ENCODE measurements around the gene DAP. TPM values are rescaled to one million over a fixed set of nuclear protein-coding genes. Genes with fewer than 3 reads are reported as not detected.

Gene DAP
- total RNA-seq, 1 donor from 2014 or later, result 11.8 TPM

DNA sequence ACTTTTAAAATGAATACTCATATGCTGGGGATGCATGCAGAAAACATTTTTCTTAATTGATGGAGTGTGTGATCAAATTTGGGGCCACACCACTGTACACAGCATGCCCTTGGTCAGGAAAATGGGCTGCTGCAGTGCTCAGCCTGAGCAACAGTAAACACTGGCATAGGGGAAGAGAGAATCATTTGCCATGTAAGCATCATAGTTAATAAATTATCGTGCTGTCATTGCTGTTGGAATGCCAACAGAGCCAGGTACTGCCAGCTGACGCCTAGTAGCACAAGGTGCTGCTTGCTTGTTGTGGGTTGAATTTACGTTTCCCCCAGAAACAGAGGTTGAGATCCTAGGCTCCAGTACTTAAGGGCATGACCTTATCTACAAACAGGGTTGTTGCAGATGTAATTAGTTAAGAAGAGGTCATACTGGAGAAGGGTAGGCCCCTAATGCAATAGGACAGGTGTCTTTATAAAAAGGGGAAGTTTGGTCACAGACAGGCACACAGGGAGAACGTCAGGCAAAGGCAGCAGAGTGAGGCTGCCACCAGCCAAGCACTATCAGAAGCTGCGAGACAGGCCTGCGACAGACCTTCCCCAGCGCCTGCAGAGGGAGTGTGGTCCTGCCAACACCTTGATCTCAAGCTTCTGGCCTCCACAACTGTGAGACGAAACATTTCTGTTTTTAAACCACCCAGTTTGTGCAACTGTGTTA, 25.3 kb downstream of the DAP start:
- Histone ChIP-seq H3K36me3 (ENCODE audit: control insufficient read depth, insufficient read depth, low read length) (peaks cover 3% of the 10 kb centered on the region), H3K4me3 (ENCODE audit: low read depth, low read length) (no peak overlapping the region), H3K27me3 (ENCODE audit: control insufficient read depth, insufficient read depth, low read length) (no peaks in the 10 kb centered on the region)
- DNase-seq (ENCODE audit: low read depth), result no peak
- TF ChIP-seq, protein P1, sequence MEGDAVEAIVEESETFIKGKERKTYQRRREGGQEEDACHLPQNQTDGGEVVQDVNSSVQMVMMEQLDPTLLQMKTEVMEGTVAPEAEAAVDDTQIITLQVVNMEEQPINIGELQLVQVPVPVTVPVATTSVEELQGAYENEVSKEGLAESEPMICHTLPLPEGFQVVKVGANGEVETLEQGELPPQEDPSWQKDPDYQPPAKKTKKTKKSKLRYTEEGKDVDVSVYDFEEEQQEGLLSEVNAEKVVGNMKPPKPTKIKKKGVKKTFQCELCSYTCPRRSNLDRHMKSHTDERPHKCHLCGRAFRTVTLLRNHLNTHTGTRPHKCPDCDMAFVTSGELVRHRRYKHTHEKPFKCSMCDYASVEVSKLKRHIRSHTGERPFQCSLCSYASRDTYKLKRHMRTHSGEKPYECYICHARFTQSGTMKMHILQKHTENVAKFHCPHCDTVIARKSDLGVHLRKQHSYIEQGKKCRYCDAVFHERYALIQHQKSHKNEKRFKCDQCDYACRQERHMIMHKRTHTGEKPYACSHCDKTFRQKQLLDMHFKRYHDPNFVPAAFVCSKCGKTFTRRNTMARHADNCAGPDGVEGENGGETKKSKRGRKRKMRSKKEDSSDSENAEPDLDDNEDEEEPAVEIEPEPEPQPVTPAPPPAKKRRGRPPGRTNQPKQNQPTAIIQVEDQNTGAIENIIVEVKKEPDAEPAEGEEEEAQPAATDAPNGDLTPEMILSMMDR (IDR thresholded peaks at IDR 0.05; ENCODE audit: insufficient read depth, low read length, severe bottlenecking), result no peak
- no peak for FAIRE-seq

GRCh38 chr5:10734832-10735523, 26.1 kb downstream of the DAP start:
- H3K4me3 ChIP-seq (ENCODE audit: low read depth, low read length), result no peak overlapping the region
- H3K27me3 ChIP-seq (ENCODE audit: control insufficient read depth, insufficient read depth, low read length), result no peaks in the 10 kb centered on the region
- TF ChIP-seq, protein P1 (IDR thresholded peaks at IDR 0.05; ENCODE audit: insufficient read depth, low read length, severe bottlenecking), result no peak
- H3K36me3 ChIP-seq (ENCODE audit: control insufficient read depth, insufficient read depth, low read length), result peaks cover 3% of the 10 kb centered on the region
- no peak for DNase-seq (ENCODE audit: low read depth)
- FAIRE-seq, result no peak

- FAIRE-seq (no peak), DNase-seq (ENCODE audit: low read depth) (no peak)
- Histone ChIP-seq H3K27me3 (ENCODE audit: control insufficient read depth, insufficient read depth, low read length) (no peaks in the 10 kb centered on the region), H3K36me3 (ENCODE audit: control insufficient read depth, insufficient read depth, low read length) (peaks cover 3% of the 10 kb centered on the region), H3K4me3 (ENCODE audit: low read depth, low read length) (no peak overlapping the region)
- TF ChIP-seq, protein P1 (IDR thresholded peaks at IDR 0.05; ENCODE audit: insufficient read depth, low read length, severe bottlenecking), result no peak
These were observed 26.9 kb downstream of the DAP start for GRCh38 chr5:10734037-10734709.

- Histone ChIP-seq H3K4me3 (ENCODE audit: low read depth, low read length) (no peak overlapping the region), H3K36me3 (ENCODE audit: control insufficient read depth, insufficient read depth, low read length) (peaks cover 3% of the 10 kb centered on the region), H3K27me3 (ENCODE audit: control insufficient read depth, insufficient read depth, low read length) (no peaks in the 10 kb centered on the region)
- TF ChIP-seq, protein P1 (IDR thresholded peaks at IDR 0.05; ENCODE audit: insufficient read depth, low read length, severe bottlenecking), result no peak
- peak; percentile 7 for DNase-seq (ENCODE audit: low read depth)
- FAIRE-seq, result no peak
These were observed 27.6 kb downstream of the DAP start for GRCh38 chr5:10733426-10733825.

GRCh38 chr5:10731913-10732312, 29.1 kb downstream of the DAP start:
- FAIRE-seq, result no peak
- Histone ChIP-seq H3K4me3 (ENCODE audit: low read depth, low read length) (no peak overlapping the region), H3K27me3 (ENCODE audit: control insufficient read depth, insufficient read depth, low read length) (no peaks in the 10 kb centered on the region), H3K36me3 (ENCODE audit: control insufficient read depth, insufficient read depth, low read length) (peaks cover 3% of the 10 kb centered on the region)
- DNase-seq (ENCODE audit: low read depth), result no peak
- TF ChIP-seq, protein P1 (IDR thresholded peaks at IDR 0.05; ENCODE audit: insufficient read depth, low read length, severe bottlenecking), result no peak

Measured in bronchial epithelial cell (primary cell).